GM23338 (cell line): Measurements from ENCODE around the gene ADAMTS4. TPM values are rescaled to one million over a fixed set of nuclear protein-coding genes. Genes with fewer than 3 reads are reported as not detected.
A peak's percentile ranks its signal among the peaks of the same experiment; 100 is the strongest.

Source experiments
- ATAC-seq: fragments of 200-7000 bp; cut with Tn5 transposase; 3 replicates; pipeline ENCODE4 v1.9.1; 2020
- DNase-seq: peaks from one replicate; pipeline ENCODE4 v3.0.0-alpha.2; 2015; ENCODE audit warnings: low spot score
- H2AFZ ChIP-seq: fragments of 200-600 bp; sonication (generic); 2 replicates; pipeline ENCODE4 v1.8.0; 2016; ENCODE audit warnings: antibody characterized with exemption, mild to moderate bottlenecking, moderate library complexity
- H3F3A ChIP-seq: fragments of 200-600 bp; sonication (generic); replicated peaks from 2 replicates; pipeline ENCODE4 v1.8.0; 2017; ENCODE audit warnings: antibody characterized with exemption, mixed run types, low read depth
- H3K27ac ChIP-seq: fragments of 200-600 bp; sonication (generic); 2 replicates; pipeline ENCODE4 v1.6.1; 2016; ENCODE audit warnings: low read depth
- H3K27me3 ChIP-seq: fragments of 200-600 bp; sonication (generic); 2 replicates; pipeline ENCODE4 v1.8.0; 2016; ENCODE audit warnings: mild to moderate bottlenecking, mixed run types, moderate library complexity; ENCODE audit not compliant: insufficient read depth
- H3K36me3 ChIP-seq: fragments of 200-600 bp; sonication (generic); 2 replicates; pipeline ENCODE4 v1.8.0; 2016; ENCODE audit warnings: mild to moderate bottlenecking; ENCODE audit not compliant: insufficient read depth
- H3K4me1 ChIP-seq: fragments of 200-600 bp; sonication (generic); 2 replicates; pipeline ENCODE4 v1.8.0; 2016; ENCODE audit warnings: mild to moderate bottlenecking, moderate library complexity; ENCODE audit not compliant: insufficient read depth
- H3K4me2 ChIP-seq: fragments of 200-600 bp; sonication (generic); 2 replicates; pipeline ENCODE4 v1.7.1; 2017; ENCODE audit warnings: mixed run types
- H3K4me3 ChIP-seq: fragments of 200-600 bp; sonication (generic); 2 replicates; pipeline ENCODE4 v1.6.1; 2016; ENCODE audit warnings: mixed run types
- H3K79me2 ChIP-seq: fragments of 200-600 bp; sonication (generic); replicated peaks from 2 replicates; pipeline ENCODE4 v1.8.0; 2017; ENCODE audit warnings: mild to moderate bottlenecking; ENCODE audit not compliant: insufficient read depth
- H3K9me2 ChIP-seq: fragments of 200-600 bp; sonication (generic); 2 replicates; pipeline ENCODE4 v1.8.0; 2017; ENCODE audit not compliant: insufficient read depth
- H4K20me1 ChIP-seq: fragments of 200-600 bp; sonication (generic); replicated peaks from 2 replicates; pipeline ENCODE4 v1.8.0; 2017; ENCODE audit warnings: mild to moderate bottlenecking; ENCODE audit not compliant: insufficient read depth
- H3K27ac Mint-ChIP-seq: 2 replicates; pipeline ENCODE4 v1.8.0; 2020; ENCODE audit warnings: inconsistent platforms, mild to moderate bottlenecking, moderate library complexity, mixed read lengths
- H3K27me3 Mint-ChIP-seq: 3 replicates; pipeline ENCODE4 v1.8.0; 2022; ENCODE audit warnings: low read depth, mild to moderate bottlenecking, moderate library complexity, mixed read lengths, inconsistent platforms; ENCODE audit not compliant: insufficient read depth, poor library complexity
- H3K36me3 Mint-ChIP-seq: 3 replicates; pipeline ENCODE4 v1.8.0; 2021; ENCODE audit warnings: low read depth, mild to moderate bottlenecking, inconsistent platforms, moderate library complexity, mixed read lengths
- H3K4me1 Mint-ChIP-seq: 3 replicates; pipeline ENCODE4 v1.8.0; 2020; ENCODE audit warnings: mild to moderate bottlenecking, inconsistent platforms, mixed read lengths
- H3K4me3 Mint-ChIP-seq: 3 replicates; pipeline ENCODE4 v1.8.0; 2021; ENCODE audit warnings: moderate library complexity, mild to moderate bottlenecking, inconsistent platforms, mixed read lengths
- H3K9me3 Mint-ChIP-seq: 3 replicates; pipeline ENCODE4 v1.8.0; 2020; ENCODE audit warnings: moderate library complexity, mild to moderate bottlenecking, inconsistent platforms, mixed read lengths
- CREB1 ChIP-seq: fragments of 250-450 bp; sonication (Bioruptor Pico); IDR thresholded peaks from 2 replicates; pipeline ENCODE4 v1.5.0; 2020; ENCODE audit warnings: low read depth, mild to moderate bottlenecking, moderate library complexity
- CTCF ChIP-seq, 2 experiments: fragments of 200-600 bp in 1 of 2; sonication (generic) in 1 of 2; conservative IDR thresholded peaks; 2 replicates each; pipeline versions ENCODE4 v1.5.1 to v1.6.1; 2016 to 2017; ENCODE audit warnings: antibody characterized with exemption in 2 of 2, low read depth in 2 of 2, mild to moderate bottlenecking in 2 of 2, moderate library complexity in 1 of 2
- ETS1 ChIP-seq: IDR thresholded peaks from 2 replicates; pipeline ENCODE4 v1.6.1; 2016; ENCODE audit warnings: antibody characterized with exemption
- EZH2phosphoT487 ChIP-seq: fragments of 200-600 bp; sonication (generic); IDR thresholded peaks from one replicate; pipeline ENCODE4 v1.8.1; 2018; ENCODE audit warnings: antibody characterized with exemption; ENCODE audit not compliant: unreplicated experiment
- JUNB ChIP-seq: IDR thresholded peaks from one replicate; pipeline ENCODE4 v1.6.1; 2016; ENCODE audit warnings: antibody characterized with exemption; ENCODE audit not compliant: unreplicated experiment
- REST ChIP-seq: IDR thresholded peaks from one replicate; pipeline ENCODE4 v1.6.1; 2018; ENCODE audit warnings: antibody characterized with exemption; ENCODE audit not compliant: unreplicated experiment
- STAT1 ChIP-seq: IDR thresholded peaks from one replicate; pipeline ENCODE4 v1.6.1; 2016; ENCODE audit warnings: antibody characterized with exemption; ENCODE audit not compliant: unreplicated experiment
- ZNF114 ChIP-seq: fragments of 250-450 bp; sonication (Bioruptor Pico); IDR thresholded peaks from 2 replicates; pipeline ENCODE4 v1.5.0; 2020; ENCODE audit warnings: mild to moderate bottlenecking, moderate library complexity
- ZNF331 ChIP-seq: fragments of 250-450 bp; sonication (Bioruptor Pico); IDR thresholded peaks from 2 replicates; pipeline ENCODE4 v1.5.0; 2020; ENCODE audit warnings: low read depth, mild to moderate bottlenecking, moderate library complexity
- polyA plus RNA-seq: library from polyadenylated mRNA; unstranded; fragments of >200 nt; fragmentation: Nextera tagmentation; extraction: Ambion mirVana; gene quantifications from 2 replicates; pipeline ENCODE4 v1.2.1, GENCODE V29; 2016
- total RNA-seq: library from RNA; depleted of rRNA; stranded (reverse); fragments of >200 nt; shearing (Covaris generic); gene quantifications from 2 replicates; pipeline ENCODE4 v1.2.3, GENCODE V29; 2014

ADAMTS4 gene
- total and polyA plus RNA-seq, 2 experiments from 2014 or later: 1.3 to 5.2 TPM

GRCh38 chr1:161223805-161224694 lies 25.2 kb upstream of the ADAMTS4 start:
- H3K4me1 Mint-ChIP-seq: peaks cover 30% of the 10 kb centered on the region
- Histone ChIP-seq H3K9me2 (no peaks in the 10 kb centered on the region), H3K4me2 (no peak overlapping the region), H4K20me1 (no peaks in the 10 kb centered on the region), H3K79me2 (no peaks in the 10 kb centered on the region), H3F3A (no peaks in the 10 kb centered on the region), H2AFZ (peak overlapping the region; percentile 57; the same call in 1 of the 2 replicates), H3K36me3 (peaks cover 6% of the 10 kb centered on the region), H3K27me3 (no peaks in the 10 kb centered on the region), H3K4me3 (no peak overlapping the region), H3K27ac (no peak overlapping the region), H3K4me1 (peaks cover 13% of the 10 kb centered on the region)
- no peak overlapping the region; the same call in 2 of the 3 replicates for H3K4me3 Mint-ChIP-seq
- no peak for TF ChIP-seq CREB1 (CRISPR knock-in tag)
- no peak for TF ChIP-seq ETS1
- no peak for TF ChIP-seq JUNB
- no peak for TF ChIP-seq REST
- H3K9me3 Mint-ChIP-seq: no peaks in the 10 kb centered on the region
- ATAC-seq (no peak), DNase-seq (peak; percentile 23)
- H3K27ac Mint-ChIP-seq: no peak overlapping the region
- peaks cover 14% of the 10 kb centered on the region for H3K36me3 Mint-ChIP-seq
- peaks cover 6% of the 10 kb centered on the region for H3K27me3 Mint-ChIP-seq

GRCh38 chr1:161222175-161223019 lies 23.5 kb upstream of the ADAMTS4 start:
- Mint-ChIP-seq H3K27me3 (peaks cover 10% of the 10 kb centered on the region), H3K4me3 (no peak overlapping the region), H3K27ac (no peak overlapping the region), H3K36me3 (no peaks in the 10 kb centered on the region), H3K4me1 (peaks cover 40% of the 10 kb centered on the region), H3K9me3 (no peaks in the 10 kb centered on the region)
- H3K27ac ChIP-seq: no peak overlapping the region
- peaks cover 25% of the 10 kb centered on the region for H3K4me1 ChIP-seq
- DNase-seq: no peak
- H2AFZ ChIP-seq: no peak overlapping the region
- no peak overlapping the region for H3K4me2 ChIP-seq
- H3K9me2 ChIP-seq: no peaks in the 10 kb centered on the region
- H3K4me3 ChIP-seq: no peak overlapping the region
- H3F3A ChIP-seq: no peaks in the 10 kb centered on the region
- no peaks in the 10 kb centered on the region for H3K36me3 ChIP-seq
- H3K79me2 ChIP-seq: no peaks in the 10 kb centered on the region
- no peaks in the 10 kb centered on the region for H3K27me3 ChIP-seq
- no peak for ATAC-seq
- H4K20me1 ChIP-seq: no peaks in the 10 kb centered on the region
- TF ChIP-seq ZNF331 (CRISPR knock-in tag) (no peak), EZH2phosphoT487 (no peak), ZNF114 (CRISPR knock-in tag) (no peak), ETS1 (no peak), JUNB (no peak), CTCF (conservative IDR thresholded peaks at IDR 0.05; ENCODE audit: low read depth in 2 of 2) (no peak), STAT1 (no peak), REST (no peak)
